Sigmoid colon (tissue), 7 donors: ENCODE measurements around the gene CENPP. TPM values are rescaled to one million over a fixed set of nuclear protein-coding genes. Genes with fewer than 3 reads are reported as not detected.

ENCODE experiments used
- DNase-seq: peaks from one replicate; pipeline ENCODE4 v3.0.0-alpha.2; 2019
- H3K27ac ChIP-seq, 4 donors: fragments of 200-600 bp; sonication (generic); one replicate each; pipeline ENCODE4 v1.5.1; 2016 to 2019; ENCODE audit warnings: mild to moderate bottlenecking in 1 of 4
- H3K27me3 ChIP-seq, 3 donors: fragments of 200-600 bp; sonication (generic); one replicate each; pipeline ENCODE4 v1.5.1; 2019; ENCODE audit warnings: mild to moderate bottlenecking in 1 of 3
- H3K36me3 ChIP-seq, 4 donors: fragments of 200-600 bp; sonication (generic); one replicate each; pipeline ENCODE4 v1.5.1; 2016 to 2019
- H3K4me1 ChIP-seq, 4 donors: fragments of 200-600 bp; sonication (generic); one replicate each; pipeline ENCODE4 v1.5.1; 2017 to 2019
- H3K4me3 ChIP-seq, 4 donors: fragments of 200-600 bp; sonication (generic); one replicate each; pipeline ENCODE4 v1.5.1; 2017 to 2019; ENCODE audit warnings: mild to moderate bottlenecking in 2 of 4, moderate library complexity in 1 of 4
- H3K9me3 ChIP-seq, 4 donors: fragments of 200-600 bp in 3 of 4; sonication (generic) in 3 of 4; one replicate each; pipeline versions ENCODE4 v1.5.1 to v1.6.1; 2013 to 2019
- EP300 ChIP-seq, 4 donors: sonication (generic); formaldehyde crosslinking; IDR thresholded peaks; one replicate each; pipeline ENCODE4 v1.6.1; 2017; ENCODE audit warnings: antibody characterized with exemption in 4 of 4
- POLR2A ChIP-seq, 2 donors: fragments of 450-650 bp; IDR thresholded peaks; one replicate each; pipeline ENCODE4 v1.6.1; 2016; ENCODE audit warnings: antibody characterized with exemption in 2 of 2, mild to moderate bottlenecking in 2 of 2, moderate library complexity in 2 of 2
- POLR2AphosphoS5 ChIP-seq, 4 donors: sonication (generic); formaldehyde crosslinking; IDR thresholded peaks; one replicate each; pipeline ENCODE4 v1.6.1; 2017; ENCODE audit warnings: antibody characterized with exemption in 4 of 4
- WGBS, 2 donors: extraction: QIAGEN DNeasy Blood & Tissue Kit; methylation state at CpG; one replicate each; pipeline ENCODE4 v1.1.7; 2013; 5-methylcytosine and 5-hydroxymethylcytosine counted together
- intact Hi-C: fragments of 100-400 bp; cut with DNase I; formaldehyde crosslinking; loops from one replicate; pipeline ENCODE4 v1.15.1; 2023
- polyA plus RNA-seq, 3 donors: library from polyadenylated mRNA; stranded (reverse); fragments of 200-250 nt; gene quantifications; one replicate each; pipeline ENCODE4 v1.2.3, GENCODE V29; 2013
- total RNA-seq, 4 donors: library from RNA; depleted of rRNA; stranded (reverse); fragments of >200 nt; gene quantifications; one replicate each; pipeline ENCODE4 v1.1.0, GENCODE V29; 2016
- TF ChIP-seq, protein P1 (sequence below), 4 experiments: fragments of 450-650 bp in 3 of 4; fragments of 200-600 bp in 1 of 4; IDR thresholded peaks; one replicate each; pipeline ENCODE4 v1.5.1; 2016 to 2019; ENCODE audit warnings: antibody characterized with exemption in 4 of 4, mild to moderate bottlenecking in 3 of 4, moderate library complexity in 2 of 4
- donor health status: healthy with polysubstance abuse.
- donor health status: Bipolar disorder and iron deficiency.
- donor health status: healthy.

CENPP gene
- total and polyA plus RNA-seq, 7 donors: 0.60 to 11.9 (median 2.4) TPM

- TF ChIP-seq POLR2A (IDR thresholded peaks at IDR 0.05) (peak; percentile 19), POLR2AphosphoS5 (IDR thresholded peaks at IDR 0.05) (peak; percentile 72 to 93 (median 84)), EP300 (IDR thresholded peaks at IDR 0.05) (no peak)
- TF ChIP-seq, protein P1, sequence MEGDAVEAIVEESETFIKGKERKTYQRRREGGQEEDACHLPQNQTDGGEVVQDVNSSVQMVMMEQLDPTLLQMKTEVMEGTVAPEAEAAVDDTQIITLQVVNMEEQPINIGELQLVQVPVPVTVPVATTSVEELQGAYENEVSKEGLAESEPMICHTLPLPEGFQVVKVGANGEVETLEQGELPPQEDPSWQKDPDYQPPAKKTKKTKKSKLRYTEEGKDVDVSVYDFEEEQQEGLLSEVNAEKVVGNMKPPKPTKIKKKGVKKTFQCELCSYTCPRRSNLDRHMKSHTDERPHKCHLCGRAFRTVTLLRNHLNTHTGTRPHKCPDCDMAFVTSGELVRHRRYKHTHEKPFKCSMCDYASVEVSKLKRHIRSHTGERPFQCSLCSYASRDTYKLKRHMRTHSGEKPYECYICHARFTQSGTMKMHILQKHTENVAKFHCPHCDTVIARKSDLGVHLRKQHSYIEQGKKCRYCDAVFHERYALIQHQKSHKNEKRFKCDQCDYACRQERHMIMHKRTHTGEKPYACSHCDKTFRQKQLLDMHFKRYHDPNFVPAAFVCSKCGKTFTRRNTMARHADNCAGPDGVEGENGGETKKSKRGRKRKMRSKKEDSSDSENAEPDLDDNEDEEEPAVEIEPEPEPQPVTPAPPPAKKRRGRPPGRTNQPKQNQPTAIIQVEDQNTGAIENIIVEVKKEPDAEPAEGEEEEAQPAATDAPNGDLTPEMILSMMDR (IDR thresholded peaks at IDR 0.05): peak in 2 of 4 experiments; percentile 7 to 20
- intact Hi-C loops: loop anchor here (2.0 kb wide), 1 partner anchor 159 kb away; no protein-coding TSS in a partner anchor
- Histone ChIP-seq H3K9me3 (no peaks in the 10 kb centered on the region), H3K36me3 (peaks cover 7 to 24% (median 14%) of the 10 kb centered on the region in 4 donors), H3K4me3 (peak within 1 kb of the TSS; percentile 51 to 78 (median 64)), H3K4me1 (peaks cover 0 to 28% (median 22%) of the 10 kb centered on the region in 4 donors), H3K27me3 (no peaks in the 10 kb centered on the region), H3K27ac (peak within 1 kb of the TSS; percentile 72 to 79 (median 78))
- peak; percentile 99 for DNase-seq
- 0% methylated on average over 63 of the region's 63 CpGs for WGBS, 2 donors
Measured at GRCh38 chr9:92293452-92294296, 32.1 kb upstream of the CENPP start, which contains the start of gene IARS1. IARS1 (minus strand) TSS chr9:92293697; CDS start chr9:92289419, 4,278 bp downstream.

DNA sequence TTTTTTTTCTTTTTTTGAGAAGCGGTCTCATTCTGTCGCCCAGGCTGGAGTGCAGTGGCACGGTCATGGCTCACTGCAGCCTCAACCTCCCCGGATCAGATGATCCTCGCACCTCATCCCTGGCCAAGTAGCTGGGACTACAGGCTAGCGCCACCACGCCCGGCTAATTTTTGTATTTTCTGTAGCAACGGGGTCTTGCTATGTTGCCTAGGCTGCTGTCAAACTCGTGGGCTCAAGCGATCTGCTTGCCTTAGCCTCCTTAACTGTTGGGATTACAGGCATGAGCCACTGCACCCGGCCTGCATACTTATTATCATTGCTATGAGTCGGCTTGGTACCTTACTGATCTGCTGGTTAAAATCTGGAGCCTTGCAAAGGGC lies 31.5 kb upstream of the CENPP start:
- peak; percentile 60 for DNase-seq
- 7 to 19% methylated on average over 13 of the region's 13 CpGs for WGBS, 2 donors
- no peaks in the 10 kb centered on the region for H3K9me3 ChIP-seq
- peak overlapping the region; percentile 51 to 78 (median 64) for H3K4me3 ChIP-seq
- H3K27ac ChIP-seq: peak overlapping the region; percentile 72 to 79 (median 78)
- TF ChIP-seq EP300 (IDR thresholded peaks at IDR 0.05) (no peak), POLR2AphosphoS5 (IDR thresholded peaks at IDR 0.05) (no peak), POLR2A (IDR thresholded peaks at IDR 0.05) (no peak)
- TF ChIP-seq, protein P1 (IDR thresholded peaks at IDR 0.05): no peak
- H3K4me1 ChIP-seq: peaks cover 0 to 28% (median 22%) of the 10 kb centered on the region in 4 donors
- intact Hi-C loops: no loop called here
- H3K36me3 ChIP-seq: peaks cover 11 to 27% (median 19%) of the 10 kb centered on the region in 4 donors
- H3K27me3 ChIP-seq: no peaks in the 10 kb centered on the region

DNA sequence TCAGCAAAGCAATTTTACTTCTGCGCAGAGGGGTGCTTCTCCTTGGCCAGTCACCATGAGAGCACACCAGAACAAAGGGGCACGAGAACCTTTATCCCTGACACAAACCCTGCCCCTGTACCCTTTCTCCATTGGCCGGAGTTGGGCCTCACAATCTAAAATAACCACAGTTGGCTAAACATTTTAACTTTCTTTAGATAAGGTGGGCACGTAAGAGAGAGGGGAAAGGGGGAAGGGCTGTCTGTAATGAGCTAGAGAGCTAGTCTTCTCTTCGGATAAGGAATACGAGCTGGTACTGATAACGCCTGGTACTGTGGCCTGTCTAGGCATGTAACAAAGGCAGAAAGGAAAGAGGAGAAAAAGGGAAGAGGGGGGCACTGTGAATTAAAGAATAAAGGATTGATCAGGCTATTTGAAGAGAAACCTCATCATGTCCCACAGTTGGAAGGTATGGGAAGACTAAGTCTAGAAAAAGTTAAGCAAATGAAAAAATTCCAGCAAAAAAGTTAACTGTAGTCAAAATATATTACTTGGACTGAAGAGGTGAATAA lies 30.4 kb upstream of the CENPP start:
- peaks cover 0 to 28% (median 22%) of the 10 kb centered on the region in 4 donors for H3K4me1 ChIP-seq
- no peak overlapping the region for H3K4me3 ChIP-seq
- H3K9me3 ChIP-seq: no peaks in the 10 kb centered on the region
- H3K27ac ChIP-seq: no peak overlapping the region
- peaks cover 16 to 37% (median 24%) of the 10 kb centered on the region in 4 donors for H3K36me3 ChIP-seq
- WGBS, 2 donors: 94 to 96% methylated on average over 7 of the region's 7 CpGs
- intact Hi-C loops: no loop called here
- no peaks in the 10 kb centered on the region for H3K27me3 ChIP-seq
- TF ChIP-seq, protein P1 (IDR thresholded peaks at IDR 0.05): no peak
- TF ChIP-seq POLR2A (IDR thresholded peaks at IDR 0.05): no peak
- no peak for TF ChIP-seq POLR2AphosphoS5 (IDR thresholded peaks at IDR 0.05)
- no peak for TF ChIP-seq EP300 (IDR thresholded peaks at IDR 0.05)
- DNase-seq: no peak

DNA sequence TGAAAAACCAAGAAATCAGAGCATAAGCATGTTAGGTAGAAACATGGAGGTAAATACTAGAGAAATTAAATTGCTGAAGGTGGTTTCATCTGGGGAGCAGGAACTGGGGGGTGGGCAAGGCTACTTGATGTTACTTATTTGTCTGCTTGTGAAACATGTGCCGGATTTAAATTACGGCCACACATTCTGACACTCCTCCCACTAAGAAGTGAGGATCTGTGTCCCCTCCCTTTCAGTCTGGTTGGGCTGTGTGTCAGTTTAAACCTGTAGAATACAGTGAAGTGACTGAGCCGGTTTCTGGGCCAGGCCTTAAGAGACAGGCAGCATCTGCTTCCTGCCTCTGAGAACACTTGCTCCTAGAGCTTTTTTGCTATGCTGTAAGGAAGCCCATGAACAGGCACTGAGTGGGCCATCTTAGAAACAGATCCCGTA lies 29.9 kb upstream of the CENPP start:
- DNase-seq: no peak
- Histone ChIP-seq H3K27me3 (no peaks in the 10 kb centered on the region), H3K27ac (no peak overlapping the region), H3K36me3 (peaks cover 18 to 42% (median 26%) of the 10 kb centered on the region in 4 donors), H3K4me3 (no peak overlapping the region), H3K9me3 (no peaks in the 10 kb centered on the region), H3K4me1 (peaks cover 0 to 28% (median 22%) of the 10 kb centered on the region in 4 donors)
- intact Hi-C loops: no loop called here
- 60 to 80% methylated on average over 4 of the region's 4 CpGs for WGBS, 2 donors
- TF ChIP-seq EP300 (IDR thresholded peaks at IDR 0.05) (no peak), POLR2AphosphoS5 (IDR thresholded peaks at IDR 0.05) (no peak), POLR2A (IDR thresholded peaks at IDR 0.05) (no peak)
- TF ChIP-seq, protein P1 (IDR thresholded peaks at IDR 0.05): no peak
